Posterior vena cava (tissue), 2 donors: ENCODE measurements around the gene DIP2A. TPM values are rescaled to one million over a fixed set of nuclear protein-coding genes. Genes with fewer than 3 reads are reported as not detected.
"Not testable (repeated sequence)": the region's sequence is repeated elsewhere in the genome, so short reads cannot be mapped to it uniquely, and the experiment has no call there.

Experiments used
- DNase-seq: peaks from one replicate; pipeline ENCODE4 v3.0.0-alpha.2; 2020; ENCODE audit warnings: low spot score
- intact Hi-C, 2 donors: fragments of 100-400 bp; cut with DNase I; formaldehyde crosslinking; loops; one replicate each; pipeline versions ENCODE4 v1.14.1 to v1.14.2; 2022 to 2023
- total RNA-seq, 2 donors: library from RNA; stranded (reverse); fragmentation: NEBNext Ultra II Directional; extraction: Animal tissue kit (Norgen Biotek cat#: 25700); gene quantifications; one replicate each; pipeline ENCODE4 v1.2.1, GENCODE V29; 2021
- donor health status: DM: yes; HTN: yes; CAD: no.
- donor health status: DM: yes; HTN: yes; CAD: no.

Gene DIP2A
- total RNA-seq, 2 donors from 2014 or later: 24.3 to 26.4 TPM

DNA sequence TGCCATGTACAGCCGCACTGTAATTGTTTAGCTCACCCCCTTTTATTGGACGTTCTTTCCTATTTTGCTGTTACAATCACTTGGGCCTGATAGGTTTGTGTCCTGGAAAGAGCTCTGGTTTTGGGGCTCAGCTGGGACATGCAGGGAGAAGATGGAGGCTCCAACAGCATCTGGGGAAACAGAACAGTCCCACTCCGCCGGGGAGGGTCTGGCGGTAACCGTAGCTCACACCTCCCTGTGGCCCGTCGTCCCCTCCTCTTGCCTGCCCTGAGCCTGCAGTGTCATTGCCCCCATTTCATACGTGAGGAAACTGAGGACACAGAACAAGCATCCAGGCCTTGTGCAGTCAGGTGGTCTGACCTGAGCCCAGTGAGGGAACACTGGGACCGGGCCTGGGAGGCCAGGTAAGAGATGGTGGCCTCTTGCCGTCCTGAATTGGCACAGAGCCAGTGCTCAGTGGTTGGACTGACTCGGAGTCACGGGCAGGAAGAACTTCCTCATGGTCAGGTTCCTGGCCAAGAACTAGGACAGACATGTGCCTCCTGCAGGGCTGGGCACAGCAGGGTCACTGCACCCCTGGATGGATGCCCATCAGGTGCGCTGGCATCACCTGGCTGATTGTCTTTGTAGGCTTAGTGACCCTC lies 104.4 kb downstream of the DIP2A start:
- intact Hi-C loops: no loop called here
- DNase-seq: no peak

DNA sequence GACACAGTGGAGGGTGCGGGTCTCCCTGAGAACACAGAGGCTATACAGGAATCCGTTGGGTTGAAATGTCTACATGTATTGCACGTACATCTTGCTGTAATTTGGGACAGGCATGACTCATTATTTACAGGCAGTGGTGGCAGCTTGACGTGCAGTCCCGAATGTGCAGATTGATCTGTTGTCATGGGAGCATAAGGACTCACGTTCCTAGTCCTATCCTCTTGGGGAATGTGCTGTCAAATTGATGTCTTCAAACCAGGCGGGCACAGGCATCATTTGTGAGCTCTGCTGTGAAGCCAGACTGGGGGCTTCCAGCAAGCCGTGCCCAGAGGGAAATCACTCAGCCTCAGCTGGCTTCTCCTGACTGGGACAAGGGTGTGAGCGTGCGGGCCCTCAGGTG lies 105.7 kb downstream of the DIP2A start:
- DNase-seq: no peak
- intact Hi-C loops: no loop called here

DNA sequence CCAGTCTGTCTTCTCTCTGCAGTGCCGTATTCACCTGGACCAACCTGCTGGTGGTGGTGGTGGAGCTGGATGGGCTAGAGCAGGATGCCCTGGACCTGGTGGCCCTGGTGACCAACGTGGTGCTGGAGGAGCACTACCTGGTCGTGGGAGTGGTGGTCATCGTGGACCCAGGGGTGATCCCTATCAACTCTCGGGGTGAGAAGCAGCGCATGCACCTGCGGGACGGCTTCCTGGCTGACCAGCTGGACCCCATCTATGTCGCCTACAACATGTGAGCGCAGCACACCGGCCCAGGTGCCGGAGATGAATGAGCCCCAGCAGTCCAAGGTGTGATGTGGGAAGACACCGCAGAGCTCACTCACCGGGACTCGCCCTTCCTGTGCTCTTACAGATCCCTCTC lies 108.7 kb downstream of the DIP2A start:
- intact Hi-C loops: no loop called here
- DNase-seq: no peak

DNA sequence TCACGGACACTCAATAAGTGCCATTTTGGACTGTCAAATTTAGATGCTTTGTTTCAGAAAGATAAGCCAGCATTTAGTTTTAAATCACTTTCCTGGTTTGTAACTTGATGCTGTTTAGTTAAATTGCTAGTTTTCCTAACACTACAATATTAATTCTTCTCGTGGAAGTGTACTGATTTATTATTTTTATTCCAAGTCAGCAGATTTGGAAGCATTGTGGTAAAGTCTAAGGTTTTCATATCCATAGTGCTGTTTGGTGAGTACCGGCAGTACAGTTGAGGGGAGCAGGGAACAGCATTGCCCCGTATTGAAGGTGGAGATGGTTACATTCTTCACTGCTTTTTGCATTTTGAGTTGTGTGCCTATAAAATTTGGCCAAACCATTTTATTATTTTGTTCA lies 109.9 kb downstream of the DIP2A start:
- no peak for DNase-seq
- intact Hi-C loops: no loop called here

DNA sequence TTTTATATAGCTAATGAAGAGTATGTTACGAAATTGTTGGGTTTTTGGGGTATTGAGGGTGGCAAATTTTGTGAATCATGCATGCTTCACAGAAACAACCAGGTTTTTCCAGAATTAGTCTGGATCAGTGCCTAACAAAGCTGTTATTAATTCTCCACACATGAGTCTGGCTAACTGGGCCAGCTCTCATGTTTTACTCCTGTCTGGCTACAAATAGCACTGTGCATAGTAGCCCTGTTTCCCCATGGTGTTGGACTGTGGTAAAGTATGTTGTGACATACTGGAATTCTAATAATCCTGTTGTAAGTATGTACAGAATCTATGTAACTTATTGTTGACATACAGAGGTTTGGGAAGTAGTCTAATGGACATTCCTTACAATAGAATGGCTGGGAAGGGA lies 110.4 kb downstream of the DIP2A start:
- intact Hi-C loops: no loop called here
- no peak for DNase-seq

DNA sequence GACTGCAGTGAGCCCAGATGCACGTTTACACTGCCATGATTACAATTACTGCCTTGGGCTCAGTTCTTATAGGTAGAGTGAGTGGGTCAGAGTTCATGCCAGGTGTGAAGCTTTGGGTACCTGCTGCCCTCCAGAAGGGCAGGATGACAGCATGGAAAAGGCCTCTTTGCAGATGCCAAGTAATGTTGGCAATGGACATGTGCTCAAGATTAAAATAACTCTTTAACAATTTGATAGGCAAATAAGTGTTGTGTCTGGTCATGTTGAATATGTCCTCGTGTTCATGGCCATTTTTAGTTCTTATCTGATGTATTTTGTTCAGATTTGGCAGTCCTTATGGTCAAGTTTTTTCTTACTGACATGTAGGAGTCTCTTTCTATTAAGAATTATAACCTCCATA lies 111.4 kb downstream of the DIP2A start:
- intact Hi-C loops: no loop called here
- no peak for DNase-seq

DNA sequence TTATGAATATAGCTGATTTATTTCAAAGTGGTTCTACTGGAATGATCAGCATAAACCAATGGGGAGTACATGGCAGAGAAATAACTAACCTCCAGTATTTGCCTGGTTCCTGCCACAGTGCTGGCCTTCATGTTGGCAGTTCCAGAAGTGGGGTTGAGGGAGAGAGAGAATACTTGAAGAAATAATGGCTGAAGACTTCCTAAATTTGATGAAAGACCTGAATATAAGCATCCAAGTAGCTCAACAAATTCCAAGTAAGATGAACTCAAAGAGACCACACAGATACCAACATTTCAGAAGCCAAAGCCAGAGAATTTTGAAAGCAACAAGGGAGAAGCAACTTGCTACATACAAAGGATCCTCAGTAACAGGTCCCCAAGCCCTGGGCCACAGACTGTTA lies 111.9 kb downstream of the DIP2A start:
- no peak for DNase-seq
- intact Hi-C loops: no loop called here

DNA sequence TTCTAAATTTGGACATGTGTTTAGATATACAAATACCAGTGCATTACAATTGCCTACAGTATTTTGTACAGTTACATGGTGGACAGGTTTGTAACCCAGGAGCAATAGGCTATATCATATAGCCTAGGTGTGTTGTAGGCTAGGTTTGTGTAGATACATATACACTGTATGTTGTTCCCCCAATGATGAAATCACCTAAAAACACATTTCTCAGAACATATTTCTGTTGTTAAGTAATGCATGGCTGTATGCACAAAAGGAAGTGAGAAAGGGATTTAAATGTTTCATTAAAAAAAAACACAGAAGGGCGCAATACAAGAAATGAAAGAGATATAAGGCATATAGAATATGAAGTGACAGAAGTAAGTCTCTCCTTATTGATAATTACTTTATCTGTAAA lies 114.2 kb downstream of the DIP2A start:
- DNase-seq: no peak
- intact Hi-C loops: no loop called here

DNA sequence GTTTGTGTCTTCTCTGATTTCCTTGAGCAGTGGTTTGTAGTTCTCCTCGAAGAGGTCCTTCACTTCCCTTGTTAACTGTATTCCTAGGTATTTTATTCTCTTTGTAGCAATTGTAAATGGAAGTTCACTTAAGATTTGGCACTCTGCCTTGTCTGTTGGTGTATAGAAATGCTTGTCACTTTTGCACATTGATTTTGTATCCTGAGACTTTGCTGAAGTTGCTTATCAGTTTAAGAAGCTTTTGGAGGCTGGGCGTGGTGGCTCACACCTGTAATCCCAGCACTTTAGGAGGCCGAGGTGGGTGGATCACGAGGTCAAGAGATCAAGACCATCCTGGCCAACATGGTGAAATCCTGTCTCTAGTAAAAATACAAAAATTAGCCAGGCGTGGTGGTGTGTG lies 119.1 kb downstream of the DIP2A start:
- DNase-seq, intact Hi-C loops: not testable (repeated sequence)

DNA sequence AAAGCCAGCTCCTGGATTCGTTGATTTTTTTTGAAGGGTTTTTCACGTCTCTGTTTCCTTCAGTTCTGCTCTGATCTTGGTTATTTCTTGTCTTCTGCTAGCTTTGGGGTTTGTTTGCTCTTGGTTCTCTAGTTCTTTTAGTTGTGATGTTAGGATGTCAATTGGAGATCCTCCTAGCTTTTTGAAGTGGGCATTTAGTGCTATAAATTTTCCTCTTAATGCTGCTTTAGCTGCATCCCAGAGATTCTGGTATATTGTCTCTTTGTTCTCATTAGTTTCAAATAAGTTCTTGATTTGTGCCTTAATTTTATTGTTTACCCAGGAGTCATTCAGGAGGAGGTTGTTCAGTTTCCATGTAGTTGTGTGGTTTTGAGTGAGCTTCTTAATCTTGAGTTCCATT lies 120.7 kb downstream of the DIP2A start:
- DNase-seq, intact Hi-C loops: not testable (repeated sequence)

DNA sequence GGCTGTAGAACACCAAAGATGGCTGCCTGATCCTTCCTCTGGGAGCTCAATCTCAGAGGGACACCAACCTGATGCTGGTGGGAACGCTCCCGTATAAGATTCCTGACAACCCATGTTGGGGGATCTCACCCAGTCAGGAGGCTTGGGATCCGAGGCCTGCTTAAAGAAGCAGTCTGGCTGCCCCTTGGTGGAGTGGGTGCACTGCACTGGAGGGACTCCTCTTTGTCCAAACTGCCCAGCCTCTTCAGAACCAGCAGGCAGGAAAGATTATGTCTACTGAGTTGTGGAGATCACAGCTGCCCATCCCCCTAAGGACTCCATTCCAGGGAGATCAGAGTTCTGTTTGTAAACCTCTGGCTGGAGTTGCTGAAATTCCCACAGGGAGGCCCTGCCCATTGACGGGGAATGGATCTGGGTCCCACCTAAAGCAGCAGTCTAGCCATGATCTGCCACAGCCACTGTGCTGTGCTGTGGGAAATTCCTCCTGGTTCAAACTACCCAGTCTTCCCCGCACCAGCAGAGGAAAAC lies 123.2 kb downstream of the DIP2A start:
- intact Hi-C loops: no loop called here
- DNase-seq: no peak

DNA sequence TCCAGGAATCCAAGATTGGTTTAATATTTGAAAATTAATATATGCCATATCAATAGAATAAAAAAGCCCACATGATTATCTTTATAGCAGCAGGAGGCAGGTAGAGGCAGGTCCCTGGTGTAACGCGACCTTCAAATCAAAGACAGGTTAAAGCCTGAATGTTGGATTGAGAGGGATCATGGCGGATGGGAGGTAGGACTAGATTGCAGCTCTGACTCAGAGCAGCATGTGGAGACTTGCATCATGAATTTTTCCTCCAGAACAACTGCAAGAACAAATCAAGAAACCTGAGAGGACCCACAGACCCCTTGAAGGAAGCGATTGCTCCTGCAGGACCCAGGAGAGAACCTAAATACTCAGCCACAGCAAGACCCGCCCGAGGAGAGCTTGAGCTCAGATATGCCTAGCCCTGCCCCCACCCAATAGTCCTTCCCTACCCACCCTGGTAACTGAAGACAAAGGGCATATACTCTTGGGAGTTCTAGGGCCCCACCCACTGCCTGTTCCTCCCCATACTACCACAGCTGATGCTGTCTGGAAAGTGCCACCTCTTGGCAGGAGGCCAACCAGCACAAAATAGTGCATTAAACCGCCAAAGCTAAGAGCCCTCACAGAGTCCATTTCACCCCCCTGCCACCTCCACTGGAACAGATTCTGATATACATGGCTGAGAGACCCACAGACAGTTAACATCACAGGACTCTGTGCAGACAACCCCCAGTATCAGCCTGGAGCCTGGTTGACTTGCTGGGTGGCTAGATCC lies 126.7 kb downstream of the DIP2A start:
- DNase-seq: no peak
- intact Hi-C loops: no loop called here

DNA sequence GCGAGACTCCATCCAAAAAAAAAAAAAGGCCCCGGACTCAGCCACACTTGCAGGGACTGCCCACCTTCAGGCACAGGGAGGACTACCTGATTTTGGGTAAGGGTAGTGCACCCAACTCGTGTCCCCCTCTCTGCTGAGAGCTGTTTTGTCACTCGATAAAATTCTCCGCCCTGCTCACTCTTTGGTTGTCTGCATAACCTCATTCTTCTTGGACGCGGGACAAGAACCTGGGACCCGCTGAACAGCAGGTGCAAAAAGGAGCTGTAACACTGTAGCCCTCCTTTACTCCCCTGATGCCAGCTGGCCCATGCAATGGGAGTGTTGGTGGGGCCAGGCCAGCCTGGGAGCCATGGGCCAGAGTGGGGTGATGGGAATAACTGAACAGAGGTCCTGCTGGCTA lies 135.6 kb downstream of the DIP2A start:
- intact Hi-C loops: no loop called here
- no peak for DNase-seq

DNA sequence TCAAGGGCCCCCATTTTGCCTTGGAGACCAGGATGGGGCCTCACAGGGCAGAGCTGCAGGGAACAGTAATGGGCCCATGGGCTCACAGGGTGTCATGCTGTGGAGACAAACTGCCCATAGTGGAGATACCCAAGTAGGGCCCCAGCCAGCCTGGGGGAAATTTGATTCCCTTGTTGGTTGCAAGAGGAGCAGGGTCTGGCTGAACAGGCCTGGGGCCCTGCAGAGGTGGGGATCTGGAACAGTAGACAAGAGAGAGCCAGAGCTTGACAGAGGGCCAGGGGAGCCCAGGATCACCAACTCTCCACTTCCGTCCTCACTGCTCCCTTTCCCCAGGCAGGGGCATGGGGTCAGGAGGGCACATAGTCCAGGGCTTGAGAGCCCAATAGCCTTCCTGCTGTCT lies 137.5 kb downstream of the DIP2A start:
- intact Hi-C loops: no loop called here

DNA sequence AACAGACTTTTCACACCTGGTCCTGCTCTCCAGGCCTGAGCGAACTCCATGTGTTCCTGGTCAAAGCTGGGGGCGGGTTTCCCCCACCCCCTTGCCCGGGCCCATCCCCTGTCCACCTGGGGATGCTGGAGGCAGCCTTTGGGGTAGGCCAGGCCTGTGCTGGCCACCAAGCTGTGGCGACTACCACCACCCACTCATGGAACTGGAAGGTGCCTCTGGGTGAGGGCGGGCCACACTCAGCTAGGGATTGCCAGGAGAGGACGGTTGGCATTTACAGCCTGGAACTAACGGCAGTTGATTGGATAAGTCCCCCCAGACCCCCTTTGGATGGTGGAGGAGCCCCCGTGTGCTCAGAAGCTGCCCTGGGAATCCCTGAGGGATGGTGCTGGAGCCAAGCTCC lies 138.3 kb downstream of the DIP2A start:
- DNase-seq: no peak
- intact Hi-C loops: no loop called here

More for the DNA sequence above, 137.5 kb downstream of the DIP2A start:
- no peak for DNase-seq

DNA sequence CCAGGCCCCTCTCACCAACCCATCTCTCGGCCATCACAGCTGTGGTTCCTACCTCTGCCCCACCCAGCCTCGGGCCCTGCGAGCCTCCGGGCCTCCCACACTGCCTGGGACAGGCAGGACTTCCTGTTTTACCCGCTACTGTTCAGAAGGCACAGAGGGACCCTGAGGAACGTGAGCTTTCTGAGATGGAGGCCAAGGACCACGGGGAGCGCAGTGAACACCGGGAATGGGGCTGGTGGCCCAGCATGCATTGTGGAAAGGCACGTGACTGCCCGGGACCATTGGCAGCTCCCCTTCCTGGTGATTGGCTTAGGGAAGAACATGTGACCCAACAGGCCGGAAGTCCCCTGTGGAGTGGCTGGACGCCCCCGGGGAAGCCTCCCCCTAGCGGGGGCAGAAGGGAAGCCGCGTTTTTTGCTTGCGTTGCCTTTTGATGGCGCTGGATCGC lies 139.2 kb downstream of the DIP2A start:
- intact Hi-C loops: no loop called here
- no peak for DNase-seq

DNA sequence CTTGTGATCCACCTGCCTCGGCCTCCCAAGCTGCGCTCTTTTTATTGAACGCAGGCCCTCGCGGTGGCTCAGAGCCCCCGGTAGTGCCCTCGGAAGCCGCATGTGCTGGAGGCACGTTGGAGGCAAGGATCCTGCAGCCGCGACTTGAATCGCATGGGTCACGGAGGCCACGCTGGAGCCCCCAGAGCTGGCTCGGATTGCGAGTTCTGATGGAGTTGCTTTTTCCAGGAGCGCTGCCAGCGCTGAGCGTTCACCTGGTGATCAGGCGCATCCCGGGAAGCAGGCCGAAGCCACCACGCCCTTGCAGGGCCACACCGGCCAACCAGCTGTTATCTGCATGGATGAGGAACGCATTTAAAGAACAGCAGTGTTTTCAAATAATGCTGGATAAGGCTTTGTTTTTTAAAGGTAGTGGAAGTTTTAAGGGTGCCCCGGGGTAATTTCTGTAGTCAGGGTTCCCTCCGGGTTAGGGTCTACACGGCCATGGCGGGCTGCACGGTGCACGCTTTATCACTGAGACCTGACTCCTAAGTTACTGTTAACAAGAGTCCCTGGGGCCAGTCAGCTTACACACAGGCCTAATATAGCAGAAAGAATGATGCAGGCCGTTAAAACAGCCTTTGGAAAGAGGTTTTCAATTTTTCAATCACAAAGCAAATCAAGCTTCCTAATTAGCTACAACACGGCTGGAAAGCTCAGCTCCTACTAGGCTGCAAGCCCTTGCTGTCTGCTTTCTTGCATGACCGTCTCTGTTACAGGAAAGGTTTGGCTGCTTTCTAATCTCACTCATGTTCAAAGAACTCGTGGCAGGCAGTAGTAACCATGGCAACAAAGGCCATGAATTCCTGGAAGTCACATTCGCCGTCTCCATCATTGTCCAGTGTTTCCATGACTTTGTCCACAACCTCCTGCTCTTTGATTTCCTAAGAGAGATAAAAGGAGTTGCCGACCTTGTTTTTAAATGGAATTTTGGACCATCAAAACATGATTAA lies 140.2 kb downstream of the DIP2A start:
- intact Hi-C loops: no loop called here
- peak; percentile 76 for DNase-seq

DNA sequence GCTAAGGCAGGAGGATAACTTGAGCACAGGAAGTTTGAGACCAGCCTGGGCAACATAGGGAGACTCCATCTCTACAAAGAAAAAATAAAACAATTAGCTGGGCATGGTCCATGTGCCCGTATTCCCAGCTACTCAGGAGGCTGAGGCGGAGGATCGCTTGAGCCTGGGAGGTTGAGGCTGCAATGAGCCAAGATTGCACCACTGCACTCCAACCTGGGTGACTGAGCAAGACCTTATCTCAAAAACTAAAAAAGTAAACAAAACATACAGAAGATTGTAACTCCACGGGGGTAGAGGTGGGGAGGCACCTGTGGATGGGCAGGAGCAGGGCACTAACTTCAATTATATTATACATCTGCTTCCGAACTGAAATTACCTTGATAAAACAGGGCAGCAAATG lies 141.6 kb downstream of the DIP2A start:
- intact Hi-C loops: no loop called here
- DNase-seq: no peak

DNA sequence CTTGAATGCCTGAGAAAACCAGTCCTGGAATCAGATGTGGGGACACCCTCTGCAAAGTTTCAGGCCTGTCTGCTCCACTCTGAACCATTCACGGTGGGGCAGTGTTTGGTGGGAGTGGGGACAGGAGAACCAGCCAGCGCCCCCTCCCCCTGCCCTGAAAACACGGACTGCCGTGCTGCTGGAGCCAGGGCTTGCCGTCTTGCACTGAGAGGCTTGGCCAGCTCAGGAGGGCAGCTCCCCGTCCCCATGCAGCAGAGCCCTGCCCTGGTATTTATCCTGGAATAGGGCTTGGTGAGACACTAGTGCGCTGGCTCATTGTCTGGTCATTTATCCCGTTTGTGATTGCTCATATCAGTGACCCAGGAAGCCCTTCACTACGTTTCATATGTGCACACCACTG lies 142.3 kb downstream of the DIP2A start:
- DNase-seq: no peak
- intact Hi-C loops: no loop called here

DNA sequence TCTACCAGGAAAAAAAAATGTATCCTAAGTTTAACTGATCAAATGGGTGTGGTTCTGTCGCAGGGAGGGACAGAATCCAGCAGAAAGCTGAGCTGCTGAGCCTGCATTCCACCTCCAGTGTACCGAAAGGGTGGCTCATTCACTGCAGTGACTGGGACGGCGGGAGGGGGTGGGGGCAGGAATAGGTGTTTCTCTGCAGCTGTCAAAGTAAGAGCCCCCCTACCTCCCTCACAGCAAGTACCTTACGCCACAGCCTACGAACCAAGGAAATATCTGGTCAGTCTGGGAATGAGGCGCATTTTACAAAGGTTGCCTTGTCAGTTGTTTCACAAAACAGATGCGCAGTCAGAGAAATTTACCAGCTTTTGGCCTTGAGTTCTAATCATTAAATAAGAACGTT lies 144.5 kb downstream of the DIP2A start:
- no peak for DNase-seq
- intact Hi-C loops: no loop called here
